Sigmoid colon (tissue), 7 donors: ENCODE measurements around the gene ROPN1. TPM values are rescaled to one million over a fixed set of nuclear protein-coding genes. Genes with fewer than 3 reads are reported as not detected.

Experiments used
- DNase-seq: peaks from one replicate; pipeline ENCODE4 v3.0.0-alpha.2; 2019
- H3K27ac ChIP-seq, 4 donors: fragments of 200-600 bp; sonication (generic); one replicate each; pipeline ENCODE4 v1.5.1; 2016 to 2019; ENCODE audit warnings: mild to moderate bottlenecking in 1 of 4
- H3K27me3 ChIP-seq, 3 donors: fragments of 200-600 bp; sonication (generic); one replicate each; pipeline ENCODE4 v1.5.1; 2019; ENCODE audit warnings: mild to moderate bottlenecking in 1 of 3
- H3K36me3 ChIP-seq, 4 donors: fragments of 200-600 bp; sonication (generic); one replicate each; pipeline ENCODE4 v1.5.1; 2016 to 2019
- H3K4me1 ChIP-seq, 4 donors: fragments of 200-600 bp; sonication (generic); one replicate each; pipeline ENCODE4 v1.5.1; 2017 to 2019
- H3K4me3 ChIP-seq, 4 donors: fragments of 200-600 bp; sonication (generic); one replicate each; pipeline ENCODE4 v1.5.1; 2017 to 2019; ENCODE audit warnings: mild to moderate bottlenecking in 2 of 4, moderate library complexity in 1 of 4
- H3K9me3 ChIP-seq, 4 donors: fragments of 200-600 bp in 3 of 4; sonication (generic) in 3 of 4; one replicate each; pipeline versions ENCODE4 v1.5.1 to v1.6.1; 2013 to 2019
- CTCF ChIP-seq, 4 experiments: fragments of 450-650 bp in 3 of 4; fragments of 200-600 bp in 1 of 4; IDR thresholded peaks; one replicate each; pipeline ENCODE4 v1.5.1; 2016 to 2019; ENCODE audit warnings: antibody characterized with exemption in 4 of 4, mild to moderate bottlenecking in 3 of 4, moderate library complexity in 2 of 4
- EP300 ChIP-seq, 4 donors: sonication (generic); formaldehyde crosslinking; IDR thresholded peaks; one replicate each; pipeline ENCODE4 v1.6.1; 2017; ENCODE audit warnings: antibody characterized with exemption in 4 of 4
- POLR2A ChIP-seq, 2 donors: fragments of 450-650 bp; IDR thresholded peaks; one replicate each; pipeline ENCODE4 v1.6.1; 2016; ENCODE audit warnings: antibody characterized with exemption in 2 of 2, mild to moderate bottlenecking in 2 of 2, moderate library complexity in 2 of 2
- POLR2AphosphoS5 ChIP-seq, 4 donors: sonication (generic); formaldehyde crosslinking; IDR thresholded peaks; one replicate each; pipeline ENCODE4 v1.6.1; 2017; ENCODE audit warnings: antibody characterized with exemption in 4 of 4
- WGBS, 2 donors: extraction: QIAGEN DNeasy Blood & Tissue Kit; methylation state at CpG; one replicate each; pipeline ENCODE4 v1.1.7; 2013; 5-methylcytosine and 5-hydroxymethylcytosine counted together
- intact Hi-C: fragments of 100-400 bp; cut with DNase I; formaldehyde crosslinking; loops from one replicate; pipeline ENCODE4 v1.15.1; 2023
- polyA plus RNA-seq, 3 donors: library from polyadenylated mRNA; stranded (reverse); fragments of 200-250 nt; gene quantifications; one replicate each; pipeline ENCODE4 v1.2.3, GENCODE V29; 2013
- total RNA-seq, 4 donors: library from RNA; depleted of rRNA; stranded (reverse); fragments of >200 nt; gene quantifications; one replicate each; pipeline ENCODE4 v1.1.0, GENCODE V29; 2016
- donor health status: healthy with polysubstance abuse.
- donor health status: Bipolar disorder and iron deficiency.
- donor health status: healthy.

ROPN1 gene
- total and polyA plus RNA-seq, 7 donors = 0.44 to 1.8 (median 1.2) TPM; not detected in 4

GRCh38 chr3:124034844-124035152, 42.9 kb upstream of the ROPN1 start:
- intact Hi-C loops = loop anchor here (5.0 kb wide), 2 partner anchors 43 to 248 kb away; no protein-coding TSS in a partner anchor
- Histone ChIP-seq H3K4me1 (peaks cover 0 to 27% (median 21%) of the 10 kb centered on the region in 4 donors), H3K27ac (no peak overlapping the region), H3K9me3 (no peaks in the 10 kb centered on the region), H3K27me3 (peaks cover 5 to 18% (median 17%) of the 10 kb centered on the region in 3 donors), H3K4me3 (peak overlapping the region in 2 of 4 donors; percentile 70 to 76), H3K36me3 (no peaks in the 10 kb centered on the region)
- no peak for DNase-seq
- WGBS, 2 donors = 34 to 59% methylated on average over 1 of the region's 1 CpG
- TF ChIP-seq EP300 (IDR thresholded peaks at IDR 0.05) (no peak), POLR2AphosphoS5 (IDR thresholded peaks at IDR 0.05) (no peak), CTCF (IDR thresholded peaks at IDR 0.05) (no peak), POLR2A (IDR thresholded peaks at IDR 0.05) (no peak)

- Histone ChIP-seq H3K27ac (peak overlapping the region in 3 of 4 donors; percentile 80 to 89 (median 82)), H3K4me1 (peaks cover 0 to 27% (median 21%) of the 10 kb centered on the region in 4 donors), H3K27me3 (peaks cover 5 to 18% (median 17%) of the 10 kb centered on the region in 3 donors), H3K4me3 (peak overlapping the region; percentile 44 to 76 (median 73)), H3K9me3 (no peaks in the 10 kb centered on the region), H3K36me3 (no peaks in the 10 kb centered on the region)
- WGBS, 2 donors = 2 to 4% methylated on average over 47 of the region's 47 CpGs
- no peak for DNase-seq
- TF ChIP-seq POLR2AphosphoS5 (IDR thresholded peaks at IDR 0.05) = no peak
- no peak for TF ChIP-seq EP300 (IDR thresholded peaks at IDR 0.05)
- TF ChIP-seq POLR2A (IDR thresholded peaks at IDR 0.05) = no peak
- no peak for TF ChIP-seq CTCF (IDR thresholded peaks at IDR 0.05)
- intact Hi-C loops = loop anchor here (5.0 kb wide), 2 partner anchors 43 to 248 kb away; no protein-coding TSS in a partner anchor
These were observed 42.3 kb upstream of the ROPN1 start for GRCh38 chr3:124034016-124034843.

GRCh38 chr3:124033360-124034015, 41.6 kb upstream of the ROPN1 start, which contains the start of gene KALRN:
TSS of gene KALRN (plus strand) at chr3:124033369.
- DNase-seq = peak; percentile 62
- peaks cover 5 to 18% (median 17%) of the 10 kb centered on the region in 3 donors for H3K27me3 ChIP-seq
- no peaks in the 10 kb centered on the region for H3K36me3 ChIP-seq
- peaks cover 0 to 27% (median 21%) of the 10 kb centered on the region in 4 donors for H3K4me1 ChIP-seq
- no peaks in the 10 kb centered on the region for H3K9me3 ChIP-seq
- WGBS, 2 donors = 1% methylated on average over 63 of the region's 63 CpGs
- TF ChIP-seq POLR2AphosphoS5 (IDR thresholded peaks at IDR 0.05) (peak in 1 of 4 donors; percentile 7), POLR2A (IDR thresholded peaks at IDR 0.05) (no peak), CTCF (IDR thresholded peaks at IDR 0.05) (peak in 1 of 4 experiments; percentile 36), EP300 (IDR thresholded peaks at IDR 0.05) (no peak)
- peak within 1 kb of the TSS; percentile 78 to 89 (median 81) for H3K27ac ChIP-seq
- intact Hi-C loops = loop anchor here (5.0 kb wide), 2 partner anchors 44 to 249 kb away; no protein-coding TSS in a partner anchor
- H3K4me3 ChIP-seq = peak within 1 kb of the TSS; percentile 44 to 76 (median 73)

- TF ChIP-seq CTCF (IDR thresholded peaks at IDR 0.05) = peak; percentile 26 to 86 (median 36)
- TF ChIP-seq POLR2AphosphoS5 (IDR thresholded peaks at IDR 0.05) = no peak
- Histone ChIP-seq H3K27me3 (peaks cover 5 to 18% (median 17%) of the 10 kb centered on the region in 3 donors), H3K4me3 (peak overlapping the region; percentile 44 to 76 (median 73)), H3K4me1 (peaks cover 0 to 27% (median 21%) of the 10 kb centered on the region in 4 donors), H3K27ac (peak overlapping the region; percentile 78 to 89 (median 81)), H3K36me3 (no peaks in the 10 kb centered on the region), H3K9me3 (no peaks in the 10 kb centered on the region)
- intact Hi-C loops = loop anchor here (5.0 kb wide), 2 partner anchors 44 to 249 kb away; no protein-coding TSS in a partner anchor
- 1% methylated on average over 48 of the region's 48 CpGs for WGBS, 2 donors
- DNase-seq = peak; percentile 91
These were observed 41.0 kb upstream of the ROPN1 start for GRCh38 chr3:124032881-124033359.
